GM12892 (cell line): ENCODE measurements around the gene ZNF407.

Source experiments
- POLR2A ChIP-seq: IDR thresholded peaks from 2 replicates; pipeline ENCODE4 v1.6.1; 2011; ENCODE audit warnings: low read depth, low read length, control low read depth
- TAF1 ChIP-seq: IDR thresholded peaks from 2 replicates; pipeline ENCODE4 v1.6.1; 2011; ENCODE audit warnings: low read depth, mild to moderate bottlenecking, control low read depth, low read length, borderline replicate concordance

DNA sequence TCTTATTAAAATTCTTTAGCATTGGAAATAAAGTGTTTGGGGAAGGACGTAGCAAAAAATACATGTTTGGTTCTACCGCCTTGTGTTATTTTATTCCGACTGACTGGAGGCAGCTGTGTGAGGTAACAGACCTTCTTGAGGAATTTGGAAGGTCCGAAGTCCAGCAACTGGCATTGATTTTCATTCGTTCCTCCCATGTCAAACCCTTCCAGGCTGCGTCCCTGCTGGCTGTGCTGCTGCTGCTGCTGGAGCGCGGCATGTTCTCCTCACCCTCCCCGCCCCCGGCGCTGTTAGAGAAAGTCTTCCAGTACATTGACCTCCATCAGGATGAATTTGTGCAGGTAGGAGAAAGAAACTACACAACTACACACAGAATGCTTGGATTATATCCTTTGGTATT lies 41.5 kb upstream of the ZNF407 start:
- no peak for TF ChIP-seq TAF1
- TF ChIP-seq POLR2A: no peak
